ENCODE data around the gene PTCH1. TPM values are rescaled to one million over a fixed set of nuclear protein-coding genes. Genes with fewer than 3 reads are reported as not detected.

The PTCH1 gene
- total and polyA plus RNA-seq, 10 of the 15 experiments (the other 5 are each of a cell fraction or from before 2014, with no cell fraction given), result 0.16 to 6.1 (median 2.6) TPM

DNA sequence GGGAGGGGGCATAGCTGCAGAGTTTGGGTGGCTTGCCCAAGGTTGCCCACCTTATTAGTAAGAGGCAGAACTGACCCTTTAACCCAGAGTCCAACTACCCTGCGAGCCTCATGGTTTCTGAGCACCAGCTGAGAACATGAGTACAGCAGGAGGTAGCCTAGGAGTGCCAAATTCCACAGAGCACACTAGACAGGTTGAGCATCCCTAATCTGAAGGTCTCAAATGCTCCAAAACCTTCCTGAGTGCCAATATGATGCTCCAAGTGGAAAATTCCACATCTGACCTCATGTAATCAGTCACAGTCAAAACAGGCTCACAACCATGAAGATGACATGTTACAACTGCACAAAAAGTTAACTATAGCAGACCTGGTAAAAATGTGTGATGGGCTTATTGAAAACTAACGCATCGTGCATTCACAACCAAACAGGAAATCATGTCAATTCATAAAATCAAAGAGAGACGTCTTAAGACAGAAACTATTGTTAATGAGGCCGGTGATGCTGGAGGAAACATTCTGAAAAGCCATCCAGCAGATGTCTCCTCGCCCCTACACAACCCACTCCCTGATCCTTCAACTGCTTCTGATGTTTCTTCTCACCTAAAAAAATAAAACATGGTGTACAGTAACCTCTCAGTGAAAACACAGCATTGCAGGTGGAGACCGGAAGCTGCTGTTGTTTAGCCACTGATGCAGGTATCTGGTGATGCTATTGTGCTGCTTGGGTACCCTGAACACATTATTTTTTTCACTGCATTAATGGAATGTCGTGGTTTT lies 25.0 kb downstream of the PTCH1 start:
- H3K4me2 ChIP-seq (ENCODE audit: control insufficient read depth, insufficient read depth), result no peak overlapping the region
- SMC1A ChIA-PET (ENCODE audit: uncharacterized antibody, unreplicated experiment), result interaction anchor here (2.1 kb wide), 1 partner anchor 10 kb away, joined by 10 read pairs; no protein-coding TSS in a partner anchor
- H3K27ac ChIP-seq (ENCODE audit: control insufficient read depth, insufficient read depth), result no peak overlapping the region
- BruUV-seq (replicated peaks), result no TSS peak
- no peaks in the 10 kb centered on the region for H4K20me1 ChIP-seq (ENCODE audit: control insufficient read depth, insufficient read depth)
- ATAC-seq, result no peak
- H3K4me3 ChIP-seq, result no peak overlapping the region
- H3K36me3 ChIP-seq (ENCODE audit: control insufficient read depth in 2 of 2, insufficient read depth in 2 of 2, low read length in 1 of 2), result peaks cover 0 to 3% of the 10 kb centered on the region in 2 experiments; a peak in 1 of 4 replicates
- H3K27me3 ChIP-seq (replicated peaks in 1 of 2; ENCODE audit: control insufficient read depth in 2 of 2, insufficient read depth in 2 of 2, low read length in 1 of 2), result no peaks in the 10 kb centered on the region
- DNase-seq (ENCODE audit: low read depth, low spot score), result no peak
- CTCF ChIA-PET, result interaction anchor here (1.0 to 1.5 kb wide), 3 partner anchors 10 to 645 kb away, joined by 3 to 4 read pairs (median 3); no protein-coding TSS in a partner anchor
- H3K9ac ChIP-seq (ENCODE audit: control insufficient read depth, insufficient read depth, low read length), result no peak overlapping the region
- in situ Hi-C loops (cut with MboI) (no loop called here), intact Hi-C loops (cut with micrococcal nuclease; ENCODE audit: unreplicated experiment) (no loop called here)
- H3K9me3 ChIP-seq (replicated peaks; ENCODE audit: control insufficient read depth, insufficient read depth, low read length), result no peaks in the 10 kb centered on the region
- TF ChIP-seq NFXL1 (IDR thresholded peaks at IDR 0.05; ENCODE audit: borderline replicate concordance) (no peak), PML (IDR thresholded peaks at IDR 0.05; ENCODE audit: low read length) (no peak), SMAD5 (IDR thresholded peaks at IDR 0.05; ENCODE audit: low read depth) (no peak), HCFC1 (IDR thresholded peaks at IDR 0.05; ENCODE audit: low read length) (no peak), RFX5 (IDR thresholded peaks at IDR 0.05; ENCODE audit: low read depth, low read length) (no peak), MTA3 (IDR thresholded peaks at IDR 0.05; ENCODE audit: borderline replicate concordance, low read length) (no peak), LARP7 (IDR thresholded peaks at IDR 0.05) (no peak), NFYA (IDR thresholded peaks at IDR 0.05; ENCODE audit: borderline replicate concordance, low read depth, low read length) (no peak), RELA (IDR thresholded peaks at IDR 0.05; ENCODE audit: borderline replicate concordance, partially characterized antibody) (no peak), CBX5 (IDR thresholded peaks at IDR 0.05; ENCODE audit: low read depth) (no peak)
- TF ChIP-seq, protein P1, sequence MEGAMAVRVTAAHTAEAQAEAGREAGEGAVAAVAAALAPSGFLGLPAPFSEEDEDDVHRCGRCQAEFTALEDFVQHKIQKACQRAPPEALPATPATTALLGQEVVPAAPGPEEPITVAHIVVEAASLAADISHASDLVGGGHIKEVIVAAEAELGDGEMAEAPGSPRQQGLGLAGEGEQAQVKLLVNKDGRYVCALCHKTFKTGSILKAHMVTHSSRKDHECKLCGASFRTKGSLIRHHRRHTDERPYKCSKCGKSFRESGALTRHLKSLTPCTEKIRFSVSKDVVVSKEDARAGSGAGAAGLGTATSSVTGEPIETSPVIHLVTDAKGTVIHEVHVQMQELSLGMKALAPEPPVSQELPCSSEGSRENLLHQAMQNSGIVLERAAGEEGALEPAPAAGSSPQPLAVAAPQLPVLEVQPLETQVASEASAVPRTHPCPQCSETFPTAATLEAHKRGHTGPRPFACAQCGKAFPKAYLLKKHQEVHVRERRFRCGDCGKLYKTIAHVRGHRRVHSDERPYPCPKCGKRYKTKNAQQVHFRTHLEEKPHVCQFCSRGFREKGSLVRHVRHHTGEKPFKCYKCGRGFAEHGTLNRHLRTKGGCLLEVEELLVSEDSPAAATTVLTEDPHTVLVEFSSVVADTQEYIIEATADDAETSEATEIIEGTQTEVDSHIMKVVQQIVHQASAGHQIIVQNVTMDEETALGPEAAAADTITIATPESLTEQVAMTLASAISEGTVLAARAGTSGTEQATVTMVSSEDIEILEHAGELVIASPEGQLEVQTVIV (IDR thresholded peaks at IDR 0.05; ENCODE audit: borderline replicate concordance, partially characterized antibody), result no peak
- TF ChIP-seq, protein P2, sequence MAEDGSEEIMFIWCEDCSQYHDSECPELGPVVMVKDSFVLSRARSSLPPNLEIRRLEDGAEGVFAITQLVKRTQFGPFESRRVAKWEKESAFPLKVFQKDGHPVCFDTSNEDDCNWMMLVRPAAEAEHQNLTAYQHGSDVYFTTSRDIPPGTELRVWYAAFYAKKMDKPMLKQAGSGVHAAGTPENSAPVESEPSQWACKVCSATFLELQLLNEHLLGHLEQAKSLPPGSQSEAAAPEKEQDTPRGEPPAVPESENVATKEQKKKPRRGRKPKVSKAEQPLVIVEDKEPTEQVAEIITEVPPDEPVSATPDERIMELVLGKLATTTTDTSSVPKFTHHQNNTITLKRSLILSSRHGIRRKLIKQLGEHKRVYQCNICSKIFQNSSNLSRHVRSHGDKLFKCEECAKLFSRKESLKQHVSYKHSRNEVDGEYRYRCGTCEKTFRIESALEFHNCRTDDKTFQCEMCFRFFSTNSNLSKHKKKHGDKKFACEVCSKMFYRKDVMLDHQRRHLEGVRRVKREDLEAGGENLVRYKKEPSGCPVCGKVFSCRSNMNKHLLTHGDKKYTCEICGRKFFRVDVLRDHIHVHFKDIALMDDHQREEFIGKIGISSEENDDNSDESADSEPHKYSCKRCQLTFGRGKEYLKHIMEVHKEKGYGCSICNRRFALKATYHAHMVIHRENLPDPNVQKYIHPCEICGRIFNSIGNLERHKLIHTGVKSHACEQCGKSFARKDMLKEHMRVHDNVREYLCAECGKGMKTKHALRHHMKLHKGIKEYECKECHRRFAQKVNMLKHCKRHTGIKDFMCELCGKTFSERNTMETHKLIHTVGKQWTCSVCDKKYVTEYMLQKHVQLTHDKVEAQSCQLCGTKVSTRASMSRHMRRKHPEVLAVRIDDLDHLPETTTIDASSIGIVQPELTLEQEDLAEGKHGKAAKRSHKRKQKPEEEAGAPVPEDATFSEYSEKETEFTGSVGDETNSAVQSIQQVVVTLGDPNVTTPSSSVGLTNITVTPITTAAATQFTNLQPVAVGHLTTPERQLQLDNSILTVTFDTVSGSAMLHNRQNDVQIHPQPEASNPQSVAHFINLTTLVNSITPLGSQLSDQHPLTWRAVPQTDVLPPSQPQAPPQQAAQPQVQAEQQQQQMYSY (CRISPR knock-in tag; IDR thresholded peaks at IDR 0.05), result no peak
- POLR2A ChIA-PET, result interaction anchor here (0.6 kb wide), 1 partner anchor 131 kb away, joined by 5 read pairs; no protein-coding TSS in a partner anchor
- no peak overlapping the region for H2AFZ ChIP-seq (ENCODE audit: control insufficient read depth, low read depth, low read length)
- H3K79me2 ChIP-seq (ENCODE audit: control insufficient read depth, insufficient read depth, low read length), result peaks cover 8% of the 10 kb centered on the region
- 87% methylated on average over 8 of the region's 8 CpGs for WGBS (ENCODE audit: insufficient coverage, insufficient replicate concordance, low lambda C conversion rate, missing lambda C conversion rate)
- RAD21 ChIA-PET (ENCODE audit: unreplicated experiment), result interaction anchor here (0.7 to 1.3 kb wide), 3 partner anchors 17 to 29 kb away, joined by 3 read pairs; no protein-coding TSS in a partner anchor
- FAIRE-seq, result no peak
- peaks cover 20% of the 10 kb centered on the region for H3K4me1 ChIP-seq (ENCODE audit: control insufficient read depth, insufficient read depth, low read length)

Data from GM12878 (cell line).